GM12801 (cell line): ENCODE measurements around the gene UNC119.

ENCODE experiments used
- CTCF ChIP-seq: IDR thresholded peaks from one replicate; pipeline ENCODE4 v1.5.1; 2011; ENCODE audit warnings: control low read depth; ENCODE audit not compliant: insufficient read length; ENCODE audit errors: extremely low read depth

Gene UNC119

DNA sequence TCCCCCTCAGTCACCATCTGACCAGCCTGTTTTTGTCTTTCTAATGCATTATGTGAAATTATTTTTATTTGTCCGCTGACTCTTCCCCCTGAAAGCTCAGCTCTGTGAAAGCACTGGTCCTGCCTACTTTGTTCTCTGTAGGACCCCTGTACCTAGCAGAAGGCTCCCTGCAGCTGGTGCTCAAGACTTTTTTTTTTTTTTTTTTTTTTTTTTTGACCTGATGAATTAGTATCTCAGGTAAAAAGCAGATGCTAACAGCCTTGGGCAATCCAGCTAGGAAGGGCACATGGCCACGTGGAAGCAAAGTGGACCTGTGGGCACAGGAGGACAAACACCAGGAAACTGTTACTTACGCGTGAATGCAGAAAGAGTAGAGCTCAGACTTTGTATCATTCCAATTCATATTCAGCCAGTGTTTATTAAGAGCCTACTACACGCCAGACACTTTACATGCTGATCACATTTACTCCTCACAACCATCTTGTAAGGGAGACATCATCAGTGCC is 629 bp upstream of the UNC119 start:
- no peak for TF ChIP-seq CTCF

DNA sequence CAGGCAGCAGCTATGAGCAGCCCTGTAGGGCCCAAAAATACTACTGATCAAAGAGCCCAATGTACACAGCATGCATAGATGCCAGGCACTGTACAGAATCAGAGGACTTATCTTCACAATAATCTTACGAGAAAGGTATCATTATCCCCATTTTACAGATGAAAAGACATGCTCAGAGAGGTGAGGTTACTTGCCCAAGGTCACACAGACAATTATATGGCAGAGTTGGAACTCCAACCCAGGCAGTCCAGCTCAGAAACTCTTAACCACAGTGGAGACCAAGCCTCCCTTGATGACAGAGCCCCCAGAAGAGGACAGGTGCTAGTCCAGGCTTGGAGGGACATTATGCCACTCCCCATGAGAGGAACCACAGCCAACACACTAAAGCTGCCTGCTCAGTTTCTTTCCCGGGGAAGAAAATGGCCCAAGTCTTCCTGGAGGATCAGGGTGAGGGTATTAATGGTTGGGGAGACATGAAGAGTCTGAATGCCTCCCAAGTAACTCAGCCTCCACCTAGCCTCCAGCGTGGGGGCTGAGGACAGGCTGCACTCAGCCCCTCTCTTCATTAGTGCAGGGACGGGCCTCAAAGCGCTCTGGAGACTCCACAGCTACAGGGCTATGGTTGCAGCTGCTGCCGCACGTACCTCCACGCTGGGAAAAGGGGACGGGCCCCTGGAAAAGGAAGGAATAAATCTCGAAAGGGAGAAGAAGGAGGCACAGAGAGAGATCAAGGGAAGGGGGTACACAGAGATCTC is 826 bp downstream of the UNC119 start:
- no peak for TF ChIP-seq CTCF

GRCh38 chr17:28550858-28551257 is 1.6 kb downstream of the UNC119 start:
- no peak for TF ChIP-seq CTCF

GRCh38 chr17:28549236-28550132 is 2.9 kb downstream of the UNC119 start:
- TF ChIP-seq CTCF = no peak

DNA sequence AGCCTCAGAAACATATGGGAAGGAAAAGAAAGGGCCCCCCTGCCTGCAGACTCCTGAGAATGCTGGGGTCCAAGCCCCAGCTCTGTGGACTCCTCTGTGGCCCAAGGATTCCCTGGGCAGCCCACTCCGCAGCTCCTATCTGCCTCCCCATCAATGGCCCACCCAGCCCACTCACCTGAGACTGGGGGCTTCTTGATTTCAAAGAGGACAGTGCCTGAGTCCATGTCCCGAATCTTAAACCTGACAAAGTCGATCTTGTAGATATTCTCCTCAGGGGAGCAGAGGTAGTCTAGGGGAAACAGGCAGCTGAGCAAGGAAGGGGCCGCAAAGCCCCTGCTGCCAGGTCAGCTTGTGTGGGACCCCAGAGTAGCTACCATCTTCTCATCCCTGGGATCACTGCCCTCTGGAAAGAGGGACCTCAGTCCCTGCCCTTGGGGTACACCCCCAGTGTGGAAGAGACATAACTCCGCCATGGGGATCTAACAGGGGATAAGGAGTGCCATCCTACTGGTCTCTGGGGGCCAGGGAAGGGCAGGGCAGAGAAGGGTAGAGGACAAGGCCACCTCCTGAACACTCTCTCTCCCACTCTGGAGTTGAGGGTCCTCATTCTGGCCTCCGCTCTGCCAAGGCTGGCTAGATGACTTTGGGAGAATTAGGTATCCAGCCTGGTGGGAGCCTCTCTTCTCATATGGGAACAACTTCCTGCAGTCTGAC is 3.9 kb downstream of the UNC119 start:
- no peak for TF ChIP-seq CTCF

DNA sequence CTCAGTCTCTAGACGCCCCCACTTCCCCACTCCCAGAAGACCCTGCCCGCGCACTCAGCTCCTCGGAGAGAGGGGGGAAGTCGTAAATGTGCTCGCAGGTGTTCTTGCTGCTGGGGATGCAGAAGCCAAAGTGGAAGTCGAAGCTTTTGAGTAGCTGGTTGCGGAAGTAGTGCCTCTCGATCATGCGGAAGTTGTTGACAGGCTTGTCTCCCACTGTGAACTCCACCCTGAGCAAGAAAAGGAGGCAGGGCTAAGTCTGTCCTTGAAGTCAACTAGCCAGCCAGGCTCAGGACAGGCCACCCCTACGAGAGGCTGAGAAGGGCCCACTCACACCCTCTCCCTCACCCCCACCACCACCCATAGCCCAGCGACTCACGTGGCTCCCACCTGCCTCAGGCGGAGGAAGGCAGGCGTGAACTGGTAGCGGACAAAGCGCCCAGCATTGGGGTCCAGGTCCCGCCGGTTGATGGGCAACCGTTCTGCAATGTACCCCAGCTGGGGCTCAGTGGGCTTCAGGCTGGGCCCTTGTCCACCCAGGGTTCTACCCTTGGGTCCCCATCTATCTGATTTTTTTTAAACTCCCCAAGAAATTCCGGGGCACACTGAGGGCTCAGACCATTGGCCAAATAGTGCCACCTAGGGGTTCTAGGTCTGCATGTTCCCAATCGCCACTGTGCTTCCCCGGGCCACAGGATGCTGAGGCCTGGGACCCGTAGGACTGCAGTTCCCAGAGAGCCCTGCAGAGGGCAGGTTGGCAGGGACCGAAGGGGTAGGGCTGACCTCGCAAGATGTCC is 4.6 kb downstream of the UNC119 start:
- TF ChIP-seq CTCF = peak; percentile 12
